GM12873 (cell line): ENCODE results near the gene NRROS.

ENCODE experiments used
- TF ChIP-seq, protein P1 (sequence below): IDR thresholded peaks from 2 replicates; pipeline ENCODE4 v1.5.1; 2012; ENCODE audit warnings: low read depth, mild to moderate bottlenecking, moderate library complexity, low read length, control low read depth; ENCODE audit not compliant: insufficient read depth; ENCODE audit errors: missing control alignments

NRROS gene

DNA sequence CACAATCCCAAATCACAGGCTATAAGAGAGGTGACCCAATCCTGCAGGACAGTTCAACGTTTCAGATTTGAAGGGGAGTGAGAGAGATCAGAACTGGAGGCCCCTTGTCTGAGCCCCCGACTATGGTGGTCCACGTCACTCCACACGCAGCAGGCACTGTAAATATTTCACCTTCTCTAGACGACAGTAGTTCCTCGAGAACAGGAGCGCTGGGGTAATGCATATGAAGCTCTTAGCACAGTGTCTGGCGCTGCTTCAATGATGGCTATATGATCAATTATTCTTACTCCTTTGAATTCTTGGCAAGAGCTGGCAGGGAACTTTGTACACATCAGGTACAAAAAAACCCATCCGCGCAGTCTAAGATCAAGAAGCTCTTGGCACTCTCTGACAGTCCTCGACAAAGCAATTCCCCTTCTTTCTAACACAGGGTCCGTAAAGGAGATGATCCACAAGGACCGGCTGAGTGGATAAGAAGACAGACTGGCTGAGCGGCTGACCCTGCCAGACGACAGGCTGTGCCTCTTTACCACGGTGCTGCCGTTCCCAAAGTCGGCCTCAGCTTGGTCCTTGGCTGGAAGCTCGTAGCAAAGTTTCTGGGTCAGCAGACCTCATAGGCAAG, 522 bp upstream of the NRROS start:
- TF ChIP-seq, protein P1, sequence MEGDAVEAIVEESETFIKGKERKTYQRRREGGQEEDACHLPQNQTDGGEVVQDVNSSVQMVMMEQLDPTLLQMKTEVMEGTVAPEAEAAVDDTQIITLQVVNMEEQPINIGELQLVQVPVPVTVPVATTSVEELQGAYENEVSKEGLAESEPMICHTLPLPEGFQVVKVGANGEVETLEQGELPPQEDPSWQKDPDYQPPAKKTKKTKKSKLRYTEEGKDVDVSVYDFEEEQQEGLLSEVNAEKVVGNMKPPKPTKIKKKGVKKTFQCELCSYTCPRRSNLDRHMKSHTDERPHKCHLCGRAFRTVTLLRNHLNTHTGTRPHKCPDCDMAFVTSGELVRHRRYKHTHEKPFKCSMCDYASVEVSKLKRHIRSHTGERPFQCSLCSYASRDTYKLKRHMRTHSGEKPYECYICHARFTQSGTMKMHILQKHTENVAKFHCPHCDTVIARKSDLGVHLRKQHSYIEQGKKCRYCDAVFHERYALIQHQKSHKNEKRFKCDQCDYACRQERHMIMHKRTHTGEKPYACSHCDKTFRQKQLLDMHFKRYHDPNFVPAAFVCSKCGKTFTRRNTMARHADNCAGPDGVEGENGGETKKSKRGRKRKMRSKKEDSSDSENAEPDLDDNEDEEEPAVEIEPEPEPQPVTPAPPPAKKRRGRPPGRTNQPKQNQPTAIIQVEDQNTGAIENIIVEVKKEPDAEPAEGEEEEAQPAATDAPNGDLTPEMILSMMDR: no peak

DNA sequence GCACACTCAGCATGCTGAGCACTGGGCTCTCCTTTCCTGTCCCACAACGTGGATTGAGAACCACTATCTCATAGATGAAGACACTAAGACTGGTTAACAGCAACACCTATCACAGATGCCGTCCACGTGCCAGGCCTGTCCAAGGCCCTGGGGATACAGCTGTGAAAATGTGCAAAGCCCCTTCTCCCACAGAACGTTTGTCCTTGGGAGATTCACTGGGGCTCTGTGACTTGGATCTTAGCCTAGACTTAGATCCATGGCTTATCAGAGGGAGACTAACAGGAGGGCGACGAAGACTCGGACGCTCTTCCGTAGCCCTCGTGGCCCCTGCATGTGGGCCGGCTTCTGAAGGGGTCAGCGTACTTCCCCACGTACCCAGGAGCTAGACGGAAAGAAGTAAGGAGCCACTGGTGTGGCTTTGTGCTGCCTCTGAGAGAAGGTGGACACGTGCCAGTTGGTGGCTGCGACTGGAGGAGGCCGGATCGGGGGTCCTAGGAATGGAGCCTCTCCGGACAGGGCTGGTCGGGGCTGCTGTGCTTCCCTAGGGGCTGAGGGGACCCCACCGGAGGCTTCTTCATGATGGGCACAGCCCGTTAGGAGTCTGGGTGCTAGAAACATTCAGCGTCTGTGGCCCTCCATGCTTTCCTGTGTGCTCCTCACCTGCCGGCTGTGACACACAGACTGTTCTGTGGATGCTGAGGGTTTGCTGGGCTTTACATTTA, 964 bp downstream of the NRROS start:
- TF ChIP-seq, protein P1: no peak

DNA sequence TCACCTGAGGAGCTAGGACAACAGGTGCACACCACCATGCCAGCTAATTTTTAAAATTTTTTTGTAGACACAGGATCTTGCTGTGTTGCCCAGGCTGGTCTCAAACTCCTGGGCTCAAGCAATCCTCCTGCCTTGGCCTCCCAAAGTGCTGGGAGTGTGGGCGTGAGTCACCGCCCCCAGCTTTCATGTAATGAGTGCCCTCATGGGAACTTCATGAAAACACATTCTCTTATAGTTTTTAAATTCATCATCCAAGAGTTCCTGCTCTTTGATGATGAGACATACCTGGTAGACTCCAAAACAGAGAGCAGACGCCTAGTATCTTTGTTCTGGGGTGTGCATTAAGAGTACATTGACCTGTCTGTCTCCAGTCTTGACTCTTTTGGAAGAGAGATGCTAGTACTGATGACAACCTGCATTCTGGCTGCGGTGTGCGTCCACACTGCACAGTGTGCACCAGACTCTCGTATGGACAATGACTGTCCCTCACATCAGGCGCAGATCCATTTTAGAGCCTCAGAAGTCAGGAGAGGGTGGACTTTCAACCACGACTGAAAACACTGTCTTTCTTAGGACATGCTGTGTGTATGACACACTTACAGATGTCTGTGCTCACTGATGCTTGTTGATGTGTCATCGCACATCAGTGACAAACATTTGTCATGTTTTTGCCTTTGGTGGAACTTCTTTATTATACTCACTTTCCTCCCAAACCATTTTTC, 2.0 kb downstream of the NRROS start:
- TF ChIP-seq, protein P1: no peak

DNA sequence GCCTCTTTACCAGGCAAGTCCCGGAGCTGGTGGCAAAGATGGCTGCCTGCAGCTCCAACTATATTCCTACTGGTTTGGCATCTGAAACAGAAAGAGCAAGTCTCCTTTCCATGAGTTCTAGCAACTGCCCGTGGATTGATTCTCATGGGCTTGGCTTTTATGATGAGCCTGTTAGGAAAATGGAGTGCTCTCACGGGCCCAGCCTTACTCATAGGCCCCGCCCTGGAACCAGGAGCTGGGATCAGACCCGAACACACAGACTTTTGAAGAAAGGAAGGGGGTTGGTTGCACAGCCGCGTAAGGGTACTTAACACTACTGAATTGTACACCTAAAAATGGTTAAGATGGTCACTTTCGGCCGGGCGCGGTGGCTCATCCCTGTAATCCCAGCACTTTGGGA, 2.9 kb downstream of the NRROS start:
- TF ChIP-seq, protein P1: no peak

DNA sequence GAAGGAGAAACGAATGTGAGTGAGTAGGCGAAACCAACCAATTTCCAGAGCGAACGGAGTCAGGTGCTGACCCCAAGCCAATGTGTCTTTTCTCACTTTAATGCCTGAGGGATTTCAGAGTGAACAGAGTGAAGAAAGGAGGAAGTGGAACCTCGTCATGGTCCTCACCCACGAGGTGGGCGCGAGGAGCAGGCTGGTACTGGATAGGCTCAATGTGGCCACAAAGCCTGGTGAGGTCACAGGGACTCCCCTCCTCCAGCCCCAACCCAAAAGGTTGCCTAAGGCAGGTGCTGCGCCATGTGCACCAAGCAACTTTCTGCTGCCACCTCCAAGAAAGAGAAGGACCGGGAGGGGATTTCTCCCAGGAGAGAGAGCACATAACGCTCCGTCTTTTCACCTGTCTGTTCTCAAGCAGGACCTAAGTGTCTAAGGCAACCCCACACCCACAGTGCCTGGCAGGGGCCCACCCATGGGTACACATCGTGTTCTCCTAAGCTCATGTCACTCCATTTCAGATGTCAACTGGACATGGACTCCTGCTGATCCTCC, 3.8 kb downstream of the NRROS start:
- TF ChIP-seq, protein P1: no peak

DNA sequence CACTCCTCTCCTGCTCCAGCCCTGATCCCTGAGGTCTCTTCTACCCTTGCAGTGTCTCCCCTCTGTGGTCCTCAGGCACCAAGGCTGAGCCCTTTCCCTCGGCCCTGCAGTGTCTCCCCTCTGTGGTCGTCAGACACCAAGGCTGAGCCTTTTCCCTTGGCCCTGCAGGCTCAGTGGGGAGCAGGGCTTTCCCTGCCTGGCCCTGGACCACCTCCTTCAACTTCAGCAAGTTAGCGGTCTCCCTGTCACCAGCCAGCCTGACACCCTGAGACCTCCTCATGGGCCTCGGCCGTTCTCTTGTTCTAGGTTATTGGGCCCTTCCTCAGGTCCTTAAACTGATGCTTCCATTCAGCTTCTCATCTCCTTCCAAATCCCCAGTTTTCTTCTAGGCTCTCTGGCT, 4.3 kb downstream of the NRROS start:
- TF ChIP-seq, protein P1: no peak

DNA sequence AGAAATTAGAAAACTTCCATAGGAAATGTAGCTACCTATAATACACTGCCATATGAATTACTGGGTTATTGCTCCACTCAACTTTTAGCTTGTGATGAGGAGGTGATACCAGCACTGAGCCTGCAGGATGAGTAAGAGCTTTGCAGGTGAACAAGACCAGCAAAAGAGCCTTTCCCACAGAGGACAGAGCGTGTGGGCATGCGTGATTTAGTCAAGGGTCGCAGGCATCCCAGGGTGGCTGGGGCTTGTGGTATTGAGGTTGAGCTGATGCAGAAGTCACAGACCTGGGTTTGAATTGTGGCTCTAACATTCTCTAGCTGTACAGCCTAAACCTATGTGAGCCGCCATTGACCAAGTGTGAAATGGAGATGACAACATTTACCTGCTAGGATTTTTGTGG, 5.6 kb downstream of the NRROS start:
- TF ChIP-seq, protein P1: no peak
